ENCODE measurements around the gene GCH1. TPM values are rescaled to one million over a fixed set of nuclear protein-coding genes. Genes with fewer than 3 reads are reported as not detected.
"Not testable (repeated sequence)": the region's sequence is repeated elsewhere in the genome, so short reads cannot be mapped to it uniquely, and the experiment has no call there.

Gene GCH1
- total RNA-seq, 1 donor from 2014 or later: 9.0 TPM

DNA sequence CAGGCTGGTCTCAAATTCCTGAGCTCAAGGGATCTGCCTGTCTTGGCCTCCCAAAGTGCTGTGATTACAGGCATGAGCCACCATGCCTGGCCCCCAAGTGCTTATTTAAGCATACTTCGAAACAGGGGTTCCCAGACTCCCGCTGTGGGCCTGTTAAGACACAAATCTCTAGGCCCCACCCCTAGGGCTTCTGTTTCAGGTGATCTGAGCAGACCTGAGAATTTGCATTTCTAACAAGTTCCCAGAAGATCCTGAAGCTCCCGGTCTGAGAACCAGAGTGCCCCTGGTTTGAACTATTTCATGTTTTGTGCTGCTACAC, 25.0 kb downstream of the GCH1 start:
- Histone ChIP-seq H3K9me3 (ENCODE audit: low read depth) (no peaks in the 10 kb centered on the region), H3K9ac (no peak overlapping the region), H3K27me3 (no peaks in the 10 kb centered on the region), H3K4me1 (no peaks in the 10 kb centered on the region), H4K20me1 (ENCODE audit: low read depth) (no peaks in the 10 kb centered on the region), H3F3A (ENCODE audit: low read depth) (no peaks in the 10 kb centered on the region), H3K4me2 (no peak overlapping the region), H2AFZ (replicated peaks) (no peak overlapping the region), H3K79me2 (ENCODE audit: low read depth) (no peaks in the 10 kb centered on the region), H3K4me3 (no peak overlapping the region), H3K27ac (no peak overlapping the region), H3K36me3 (no peaks in the 10 kb centered on the region)
- TF ChIP-seq EZH2 (IDR thresholded peaks at IDR 0.05): no peak
- no peak for TF ChIP-seq EZH2phosphoT487 (IDR thresholded peaks at IDR 0.05)
- TF ChIP-seq, protein P1, sequence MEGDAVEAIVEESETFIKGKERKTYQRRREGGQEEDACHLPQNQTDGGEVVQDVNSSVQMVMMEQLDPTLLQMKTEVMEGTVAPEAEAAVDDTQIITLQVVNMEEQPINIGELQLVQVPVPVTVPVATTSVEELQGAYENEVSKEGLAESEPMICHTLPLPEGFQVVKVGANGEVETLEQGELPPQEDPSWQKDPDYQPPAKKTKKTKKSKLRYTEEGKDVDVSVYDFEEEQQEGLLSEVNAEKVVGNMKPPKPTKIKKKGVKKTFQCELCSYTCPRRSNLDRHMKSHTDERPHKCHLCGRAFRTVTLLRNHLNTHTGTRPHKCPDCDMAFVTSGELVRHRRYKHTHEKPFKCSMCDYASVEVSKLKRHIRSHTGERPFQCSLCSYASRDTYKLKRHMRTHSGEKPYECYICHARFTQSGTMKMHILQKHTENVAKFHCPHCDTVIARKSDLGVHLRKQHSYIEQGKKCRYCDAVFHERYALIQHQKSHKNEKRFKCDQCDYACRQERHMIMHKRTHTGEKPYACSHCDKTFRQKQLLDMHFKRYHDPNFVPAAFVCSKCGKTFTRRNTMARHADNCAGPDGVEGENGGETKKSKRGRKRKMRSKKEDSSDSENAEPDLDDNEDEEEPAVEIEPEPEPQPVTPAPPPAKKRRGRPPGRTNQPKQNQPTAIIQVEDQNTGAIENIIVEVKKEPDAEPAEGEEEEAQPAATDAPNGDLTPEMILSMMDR (IDR thresholded peaks at IDR 0.05): no peak
- H3K36me3 Mint-ChIP-seq: no peaks in the 10 kb centered on the region
- no peaks in the 10 kb centered on the region for H3K27me3 Mint-ChIP-seq (ENCODE audit: insufficient read depth, low read depth)
- no peak overlapping the region for H3K4me3 Mint-ChIP-seq
- peak; percentile 3 for DNase-seq (ENCODE audit: low spot score)
- peaks cover 10% of the 10 kb centered on the region for H3K9me3 Mint-ChIP-seq
- H3K4me1 Mint-ChIP-seq: no peaks in the 10 kb centered on the region
- H3K27ac Mint-ChIP-seq: no peak overlapping the region

DNA sequence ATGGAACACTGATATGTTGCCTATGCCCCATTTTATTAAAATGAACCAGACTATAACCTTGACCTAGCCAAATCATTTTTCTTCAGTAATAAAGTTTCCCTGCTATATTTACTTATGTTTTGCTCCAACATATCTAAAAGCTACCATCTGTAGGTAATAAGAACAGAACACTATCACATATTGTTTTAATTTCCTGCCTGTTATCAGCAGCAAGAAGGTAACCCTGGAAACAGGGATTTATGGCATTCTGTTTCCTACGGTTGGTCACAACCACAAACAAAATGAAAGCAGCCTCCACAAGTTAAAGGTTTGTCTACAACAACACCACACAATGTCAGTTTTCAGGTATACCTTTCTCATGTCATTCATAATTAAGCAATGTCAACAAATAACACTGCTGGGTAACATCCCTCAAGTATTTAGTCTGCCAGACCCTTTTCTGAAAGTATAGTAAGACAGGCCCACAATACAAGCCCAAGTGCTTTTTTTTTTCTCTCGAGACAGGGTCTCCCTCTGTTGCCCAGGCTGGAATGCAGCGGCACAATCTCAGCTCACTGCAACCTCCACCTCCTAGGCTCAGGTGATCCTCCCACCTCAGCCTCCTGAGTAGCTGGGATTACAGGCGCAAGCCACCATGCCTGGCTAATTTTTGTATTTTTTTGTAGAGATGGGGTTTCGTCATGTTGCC, 25.5 kb downstream of the GCH1 start:
- Histone ChIP-seq H3F3A (ENCODE audit: low read depth) (no peaks in the 10 kb centered on the region), H3K9ac (no peak overlapping the region), H4K20me1 (ENCODE audit: low read depth) (no peaks in the 10 kb centered on the region), H3K27ac (no peak overlapping the region), H3K9me3 (ENCODE audit: low read depth) (no peaks in the 10 kb centered on the region), H3K4me2 (no peak overlapping the region), H3K36me3 (no peaks in the 10 kb centered on the region), H3K4me1 (no peaks in the 10 kb centered on the region), H3K4me3 (no peak overlapping the region), H3K79me2 (ENCODE audit: low read depth) (no peaks in the 10 kb centered on the region), H2AFZ (replicated peaks) (no peak overlapping the region), H3K27me3 (no peaks in the 10 kb centered on the region)
- DNase-seq (ENCODE audit: low spot score): no peak
- Mint-ChIP-seq H3K9me3 (peaks cover 10% of the 10 kb centered on the region), H3K4me1 (no peaks in the 10 kb centered on the region), H3K27me3 (ENCODE audit: insufficient read depth, low read depth) (no peaks in the 10 kb centered on the region), H3K36me3 (no peaks in the 10 kb centered on the region), H3K4me3 (no peak overlapping the region), H3K27ac (no peak overlapping the region)
- TF ChIP-seq EZH2phosphoT487 (IDR thresholded peaks at IDR 0.05): no peak
- TF ChIP-seq EZH2 (IDR thresholded peaks at IDR 0.05): no peak
- TF ChIP-seq, protein P1 (IDR thresholded peaks at IDR 0.05): no peak

DNA sequence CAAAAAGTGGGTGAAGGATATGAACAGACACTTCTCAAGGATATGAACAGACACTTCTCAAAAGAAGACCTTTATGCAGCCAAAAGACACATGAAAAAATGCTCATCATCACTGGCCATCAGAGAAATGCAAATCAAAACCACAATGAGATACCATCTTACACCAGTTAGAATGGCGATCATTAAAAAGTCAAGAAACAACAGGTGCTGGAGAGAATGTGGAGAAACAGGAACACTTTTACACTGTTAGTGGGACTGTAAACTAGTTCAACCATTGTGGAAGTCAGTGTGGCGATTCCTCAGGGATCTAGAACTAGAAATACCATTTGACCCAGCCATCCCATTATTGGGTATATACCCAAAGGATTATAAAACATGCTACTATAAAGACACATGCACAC, 27.0 kb downstream of the GCH1 start:
- not testable (repeated sequence) for H4K20me1 ChIP-seq (ENCODE audit: low read depth)

DNA sequence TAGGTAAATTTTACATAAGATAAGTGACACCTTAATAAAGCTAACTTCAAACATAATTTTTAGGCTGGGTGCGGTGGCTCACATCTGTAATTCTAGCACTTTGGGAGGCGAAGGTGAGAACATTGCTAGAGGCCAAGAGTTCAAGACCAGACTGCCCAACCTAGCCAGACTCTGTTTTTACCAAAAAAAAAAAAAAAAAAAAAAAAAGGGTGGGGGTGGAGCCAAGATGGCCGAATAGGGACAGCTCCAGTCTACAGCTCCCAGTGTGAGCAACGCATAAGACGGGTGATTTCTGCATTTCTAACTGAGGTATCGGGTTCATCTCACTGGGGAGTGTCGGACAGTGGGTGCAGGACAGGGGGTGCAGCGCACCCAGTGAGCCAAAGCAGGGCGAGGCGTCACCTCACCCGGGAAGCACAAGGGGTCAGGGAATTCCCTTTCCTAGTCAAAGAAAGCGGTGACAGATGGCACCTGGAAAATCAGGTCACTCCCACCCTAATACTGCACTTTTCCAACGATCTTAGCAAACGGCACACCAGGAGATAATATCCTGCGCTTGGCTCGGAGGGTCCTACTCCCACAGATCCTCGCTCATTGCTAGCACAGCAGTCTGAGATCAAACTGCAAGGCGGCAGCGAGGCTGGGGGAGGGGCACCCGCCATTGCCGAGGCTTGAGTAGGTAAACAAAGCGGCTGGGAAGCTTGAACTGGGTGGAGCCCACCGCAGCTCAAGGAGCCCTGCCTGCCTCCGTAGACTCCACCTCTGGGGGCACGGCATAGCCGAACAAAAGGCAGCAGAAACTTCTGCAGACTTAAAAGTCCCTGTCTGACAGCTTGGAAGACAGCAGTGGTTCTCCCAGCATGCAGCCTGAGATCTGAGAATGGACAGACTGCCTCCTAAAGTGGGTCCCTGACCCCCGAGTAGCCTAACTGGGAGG, 32.2 kb downstream of the GCH1 start:
- peak overlapping the region; percentile 77 for H3K4me2 ChIP-seq
- H3K4me1 ChIP-seq; H3K36me3 ChIP-seq; H4K20me1 ChIP-seq (ENCODE audit: low read depth); H3K27me3 ChIP-seq; H3F3A ChIP-seq (ENCODE audit: low read depth); H3K9ac ChIP-seq; H3K36me3 Mint-ChIP-seq; H3K27ac ChIP-seq; H3K9me3 ChIP-seq (ENCODE audit: low read depth); H3K27me3 Mint-ChIP-seq (ENCODE audit: insufficient read depth, low read depth); H3K79me2 ChIP-seq (ENCODE audit: low read depth): not testable (repeated sequence)
- peak; percentile 71 for DNase-seq (ENCODE audit: low spot score)
- H3K4me3 ChIP-seq: peak overlapping the region; percentile 52
- peaks cover 15% of the 10 kb centered on the region for H3K9me3 Mint-ChIP-seq
- peak overlapping the region; percentile 84 for H3K4me3 Mint-ChIP-seq
- peak overlapping the region; percentile 93 for H2AFZ ChIP-seq (replicated peaks)
- H3K4me1 Mint-ChIP-seq: peaks cover 15% of the 10 kb centered on the region
- H3K27ac Mint-ChIP-seq: peak overlapping the region; percentile 99

More for the DNA sequence above, 27.0 kb downstream of the GCH1 start:
- not testable (repeated sequence) for H3K27ac Mint-ChIP-seq; H3K79me2 ChIP-seq (ENCODE audit: low read depth); H3K4me1 ChIP-seq; H3K4me1 Mint-ChIP-seq; H3K9ac ChIP-seq; H3K4me3 ChIP-seq; H3K27ac ChIP-seq; H3K36me3 Mint-ChIP-seq; H3K36me3 ChIP-seq; H3K4me2 ChIP-seq; H3K9me3 ChIP-seq (ENCODE audit: low read depth); H2AFZ ChIP-seq (replicated peaks); H3K4me3 Mint-ChIP-seq; H3F3A ChIP-seq (ENCODE audit: low read depth); H3K27me3 Mint-ChIP-seq (ENCODE audit: insufficient read depth, low read depth); H3K27me3 ChIP-seq; DNase-seq (ENCODE audit: low spot score)
- H3K9me3 Mint-ChIP-seq: peaks cover 17% of the 10 kb centered on the region
